Fibroblast of peridontal ligament (primary cell): ENCODE measurements around the gene TFPI.

ENCODE experiments used
- DNase-seq: peaks from one replicate; pipeline ENCODE4 v3.0.0-alpha.2; 2010; ENCODE audit errors: extremely low read depth

Gene TFPI

DNA sequence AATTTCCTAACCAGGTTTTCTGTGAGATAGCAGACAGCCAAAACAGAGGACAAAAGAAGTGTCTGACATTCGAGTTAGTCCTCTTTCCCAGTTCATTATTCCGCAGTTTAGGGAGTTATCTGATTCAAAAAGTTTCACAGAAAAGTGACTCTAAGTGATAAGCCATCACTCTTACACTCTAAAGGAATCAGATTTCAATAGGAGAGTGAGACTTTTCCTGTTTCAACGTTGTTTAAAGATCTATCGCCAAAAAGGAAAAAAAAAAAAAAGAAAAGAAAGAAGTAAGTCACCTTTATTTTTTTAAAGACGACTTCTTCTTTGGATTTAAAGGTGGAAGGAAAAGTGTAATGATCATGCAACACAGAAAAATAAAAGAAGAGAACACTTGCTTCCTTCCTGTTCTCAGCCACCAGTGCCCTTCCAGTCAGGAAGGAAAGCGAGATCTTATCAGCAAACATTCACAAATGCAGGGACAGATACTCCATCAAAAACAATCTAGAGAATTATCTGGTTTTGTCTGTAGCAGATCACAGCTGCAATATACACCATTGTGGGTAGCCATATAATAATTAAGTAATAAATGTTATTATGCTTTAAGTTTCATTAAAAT, 49.8 kb downstream of the TFPI start:
- DNase-seq = no peak

DNA sequence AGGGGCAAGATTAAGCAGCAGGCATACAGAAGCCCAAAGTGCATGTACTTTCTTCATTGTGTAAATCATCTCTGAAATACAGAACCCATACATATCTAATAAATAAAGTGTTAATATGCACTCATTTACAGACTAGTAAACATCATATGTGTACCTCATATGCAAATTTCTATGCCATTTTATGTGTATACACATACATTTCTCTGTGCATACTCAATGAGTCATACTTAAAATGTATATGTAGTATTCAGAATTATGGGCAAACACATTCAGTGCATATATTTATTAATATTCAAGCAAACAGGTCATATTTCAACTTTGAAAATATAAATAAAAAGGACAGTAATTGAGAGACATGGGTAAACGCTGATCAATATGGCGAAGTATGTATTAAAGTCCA, 50.5 kb downstream of the TFPI start:
- no peak for DNase-seq

- DNase-seq = no peak
Measured at GRCh38 chr2:187502467-187502866, 51.8 kb downstream of the TFPI start.

DNA sequence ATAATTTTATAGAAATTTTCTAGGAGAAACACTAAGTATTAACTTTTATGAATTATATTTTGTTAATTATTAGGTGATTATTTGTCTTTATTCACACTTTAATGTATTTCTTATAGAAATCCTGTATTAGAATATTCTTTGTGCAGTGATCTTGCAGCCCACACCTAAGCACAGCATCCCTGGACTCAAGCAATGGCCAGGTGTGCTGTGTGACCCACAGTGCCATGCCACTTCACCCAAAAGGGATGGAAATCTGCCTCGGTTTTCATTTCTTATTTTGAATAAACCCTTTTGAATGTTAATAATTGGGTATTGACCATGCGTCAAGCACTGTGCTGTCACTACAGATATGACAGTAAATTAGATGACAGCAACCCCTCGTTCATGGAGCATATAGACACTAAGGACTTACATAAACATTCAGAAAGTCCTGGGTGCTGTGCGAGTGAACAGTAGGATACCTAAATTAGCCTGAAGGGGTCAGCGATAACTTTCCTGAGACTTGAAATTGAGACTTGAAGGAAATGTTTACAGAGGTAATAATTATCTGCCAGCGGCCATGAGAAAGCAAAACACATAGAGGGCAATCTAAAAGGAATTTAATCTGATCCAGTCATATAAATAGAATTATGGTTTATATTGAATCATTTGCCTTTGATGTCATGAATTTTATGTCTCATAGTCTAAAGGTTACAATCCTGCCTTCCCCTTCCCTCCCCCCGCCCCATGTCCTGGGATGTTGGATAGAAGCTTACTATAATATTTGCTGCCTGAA, 53.5 kb downstream of the TFPI start:
- DNase-seq = peak; percentile 78

- peak; percentile 79 for DNase-seq
Measured at GRCh38 chr2:187499941-187500532, 54.2 kb downstream of the TFPI start.

- peak; percentile 63 for DNase-seq
Measured at GRCh38 chr2:187497858-187498463, 56.3 kb downstream of the TFPI start.

GRCh38 chr2:187497140-187497539, 57.1 kb downstream of the TFPI start:
- no peak for DNase-seq

GRCh38 chr2:187495324-187495723, 58.9 kb downstream of the TFPI start:
- DNase-seq = no peak

DNA sequence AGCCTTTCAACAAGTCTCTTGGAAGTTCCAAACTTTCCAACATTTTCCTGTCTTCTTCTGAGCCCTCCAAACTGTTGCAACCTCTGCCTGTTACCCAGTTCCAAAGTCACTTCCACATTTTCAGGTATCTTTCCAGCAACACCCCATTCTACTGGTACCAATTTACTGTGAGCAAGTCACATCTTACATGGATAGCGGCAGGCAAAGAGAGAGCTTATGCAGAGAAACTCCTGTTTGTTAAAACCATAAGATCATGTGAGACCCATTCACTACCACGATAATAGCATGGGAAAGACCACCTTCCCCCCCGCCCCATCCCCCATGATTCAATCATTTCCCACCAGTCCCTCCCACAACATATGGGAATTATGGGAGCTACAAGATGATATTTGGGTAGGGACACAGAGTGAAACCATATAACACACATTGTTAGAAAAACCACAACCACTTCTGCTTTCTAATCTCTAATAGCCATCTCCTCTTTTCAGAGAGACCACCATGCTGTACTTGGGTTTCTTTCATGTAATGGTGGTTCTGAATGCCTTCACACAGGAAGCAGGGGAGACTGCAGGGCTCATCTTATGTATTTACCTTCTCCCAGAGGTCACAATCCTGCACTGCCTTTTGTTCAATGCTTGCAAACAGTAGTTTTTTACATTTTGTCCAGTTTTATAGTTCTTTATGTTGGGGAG, 60.2 kb downstream of the TFPI start:
- DNase-seq = no peak

DNA sequence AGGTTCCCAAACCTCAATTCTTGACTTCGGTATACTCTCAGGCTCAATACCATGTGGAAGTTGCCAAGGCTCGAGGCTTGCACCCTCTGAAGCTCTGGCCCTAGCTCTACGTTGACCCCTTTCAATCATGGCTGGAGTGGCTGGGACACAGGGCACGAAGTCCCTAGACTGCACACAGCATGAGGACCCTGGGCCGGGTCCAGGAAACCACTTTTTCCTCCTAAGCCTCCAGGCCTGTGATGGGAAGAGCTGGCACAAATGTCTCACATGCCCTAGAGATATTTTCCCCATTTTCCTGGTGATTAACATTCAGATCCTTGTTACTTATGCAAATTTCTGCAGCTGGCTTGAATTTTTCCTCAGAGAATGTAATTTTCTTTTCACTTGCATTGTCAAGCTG, 61.1 kb downstream of the TFPI start:
- DNase-seq = no peak

- no peak for DNase-seq
Measured at GRCh38 chr2:187486241-187486640, 68.0 kb downstream of the TFPI start.

GRCh38 chr2:187485523-187485922, 68.7 kb downstream of the TFPI start:
- DNase-seq = no peak

- DNase-seq = no peak
Measured at GRCh38 chr2:187483537-187483936, 70.7 kb downstream of the TFPI start.

- no peak for DNase-seq
Measured at GRCh38 chr2:187482796-187483195, 71.4 kb downstream of the TFPI start.

GRCh38 chr2:187481543-187481942, 72.7 kb downstream of the TFPI start:
- DNase-seq = no peak

- DNase-seq = no peak
Measured at GRCh38 chr2:187478719-187479118, 75.5 kb downstream of the TFPI start.

DNA sequence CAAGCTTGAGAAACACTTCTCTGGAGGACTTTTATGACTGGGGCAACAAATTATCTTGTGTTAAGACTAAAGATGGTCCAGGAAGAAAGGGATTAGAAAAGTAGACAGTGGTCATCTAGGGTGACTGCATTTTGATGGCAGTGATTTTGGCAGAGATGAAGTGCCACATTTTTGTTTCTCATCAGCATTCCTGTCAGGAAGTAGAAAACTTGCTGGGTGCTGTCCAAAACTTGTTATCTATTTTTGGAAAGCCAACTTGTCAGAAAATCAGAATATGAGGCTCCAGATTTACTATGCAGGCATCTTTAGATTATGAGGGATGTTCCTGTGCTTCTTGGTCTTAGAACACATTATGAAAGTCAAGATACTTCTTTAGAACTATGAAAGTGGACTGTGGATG, 77.2 kb downstream of the TFPI start:
- DNase-seq = no peak

DNA sequence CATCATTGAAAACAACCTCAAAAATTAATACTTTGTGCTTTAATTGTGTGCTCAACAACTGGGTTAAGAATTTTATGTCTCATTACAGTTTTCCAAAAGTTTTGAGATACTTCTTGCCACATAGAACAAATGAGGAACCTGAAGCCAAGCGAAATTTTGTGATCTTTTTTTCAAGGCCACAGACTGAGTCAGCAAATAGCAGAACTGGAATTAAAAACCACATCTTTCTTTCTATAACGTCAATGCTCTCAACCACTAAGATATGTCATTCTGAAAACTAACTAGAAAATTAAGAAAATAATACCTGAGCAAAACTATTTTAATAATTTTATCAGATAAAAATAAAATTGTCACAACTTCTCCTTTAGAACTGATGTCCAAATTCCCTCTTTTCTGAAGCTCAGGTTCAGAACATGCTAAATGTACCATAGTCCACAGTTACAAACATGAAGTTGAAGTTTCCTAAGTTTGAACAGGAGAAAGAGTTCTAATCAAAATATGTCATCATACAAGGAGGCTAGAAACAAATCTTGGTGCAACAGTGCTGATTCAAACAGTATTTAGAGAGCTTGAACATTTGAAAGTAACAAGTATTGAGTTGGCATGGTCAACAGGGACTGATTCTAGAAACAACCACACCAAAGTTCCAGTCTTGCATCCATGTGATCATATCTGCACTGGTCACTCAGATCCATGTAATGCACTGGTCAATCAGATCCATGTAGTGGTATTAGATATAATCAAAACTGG, 78.6 kb downstream of the TFPI start:
- DNase-seq = peak; percentile 79

DNA sequence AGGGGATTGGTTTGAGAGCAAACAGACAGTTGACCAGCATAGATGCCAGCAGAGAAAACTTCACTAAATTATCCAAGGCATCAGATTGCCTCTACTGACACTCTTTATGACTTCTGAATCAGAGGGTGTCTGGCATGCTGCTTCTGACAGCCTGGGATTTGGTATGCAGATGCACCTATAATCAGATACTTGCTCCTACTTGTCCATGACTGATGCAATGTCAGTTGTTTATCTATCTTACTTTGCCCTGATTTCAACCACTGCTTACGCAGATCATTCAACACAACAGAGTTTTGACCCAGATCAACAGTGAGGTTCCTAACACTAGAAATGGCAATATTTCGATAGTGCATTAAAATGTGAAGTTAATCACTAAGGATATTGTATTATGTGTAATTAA, 83.5 kb downstream of the TFPI start:
- no peak for DNase-seq

DNA sequence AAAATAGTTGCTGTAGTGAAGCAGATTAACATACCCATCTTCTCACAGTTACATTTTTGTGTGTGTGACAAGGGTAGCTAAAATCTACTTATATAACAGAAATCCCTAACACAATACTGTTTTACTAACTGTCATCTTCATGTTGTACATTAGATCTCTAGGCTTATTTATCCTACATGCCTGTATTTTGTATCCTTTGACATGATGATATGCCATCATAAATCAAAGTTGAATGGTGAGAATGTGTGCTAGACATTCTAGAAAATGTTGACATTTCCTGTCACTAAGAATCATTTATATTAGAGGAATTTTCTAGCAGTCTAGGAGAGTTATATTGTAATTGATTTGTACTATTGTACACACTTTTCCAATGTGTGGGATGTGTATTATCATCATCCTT, 84.7 kb downstream of the TFPI start:
- no peak for DNase-seq

DNA sequence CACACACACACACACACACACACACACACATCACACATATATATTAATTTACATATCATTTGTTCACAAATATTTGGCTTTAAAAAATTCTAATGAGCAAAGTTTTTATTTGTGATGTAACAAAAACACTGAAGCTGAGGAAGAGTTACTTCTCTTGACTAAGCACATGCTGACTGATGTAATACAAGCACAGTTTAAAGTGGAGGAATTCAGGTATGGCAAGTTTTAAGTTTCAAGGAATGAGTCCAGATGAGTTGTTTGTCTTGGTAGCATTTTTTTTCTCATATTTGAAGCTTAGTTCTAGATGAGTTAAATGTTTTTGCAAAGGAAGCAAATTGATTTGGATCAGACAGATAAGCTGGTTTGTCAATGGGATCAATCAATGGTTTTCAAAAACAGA, 86.0 kb downstream of the TFPI start:
- DNase-seq = no peak
